ENCODE measurements around the gene CUBN. TPM values are rescaled to one million over a fixed set of nuclear protein-coding genes. Genes with fewer than 3 reads are reported as not detected.
A peak's percentile ranks its signal among the peaks of the same experiment; 100 is the strongest.

Gene CUBN
- total and polyA plus RNA-seq, 9 of the 15 experiments (the other 6 are each of a cell fraction or from before 2014, with no cell fraction given): 0.04 to 0.33 (median 0.09) TPM

- TF ChIP-seq UBTF (IDR thresholded peaks at IDR 0.05; ENCODE audit: borderline replicate concordance in 1 of 2, low read depth in 2 of 2, low read length in 2 of 2) (no peak), MGA (IDR thresholded peaks at IDR 0.05) (no peak; the same call in 1 of the 2 replicates), KLF10 (CRISPR knock-in tag; IDR thresholded peaks at IDR 0.05) (no peak), FOXO4 (CRISPR knock-in tag; IDR thresholded peaks at IDR 0.05) (no peak), PKNOX1 (IDR thresholded peaks at IDR 0.05) (peak; percentile 71), ZNF347 (CRISPR knock-in tag; IDR thresholded peaks at IDR 0.05; ENCODE audit: low read depth) (no peak), JUN (IDR thresholded peaks at IDR 0.05; ENCODE audit: borderline replicate concordance, low read depth, low read length) (peak; percentile 69; the same call in 1 of the 2 replicates), JUN (CRISPR knock-in tag; IDR thresholded peaks at IDR 0.05; ENCODE audit: borderline replicate concordance) (no peak), NFATC3 (IDR thresholded peaks at IDR 0.05) (no peak), U2AF2 (optimal IDR thresholded peaks at IDR 0.05; ENCODE audit: low read depth, low read length) (no peak)
Measured at GRCh38 chr10:16995867-16996529, 133.6 kb downstream of the CUBN start (continued).

Data from K562 (cell line).